Adrenal gland (tissue), 5 donors: ENCODE data around the gene MCRS1.
"Not testable (repeated sequence)": the region's sequence is repeated elsewhere in the genome, so short reads cannot be mapped to it uniquely, and the experiment has no call there.

Source experiments
- CTCF ChIP-seq, 6 experiments: fragments of 450-650 bp in 4 of 6; fragments of 200-600 bp in 2 of 6; sonication (generic) in 1 of 6; IDR thresholded peaks; 1 replicate in 5 of 6; 2 replicates in 1 of 6; pipeline versions ENCODE4 v1.5.1 to v1.8.0; 2016 to 2021; ENCODE audit warnings: antibody characterized with exemption in 6 of 6, mild to moderate bottlenecking in 2 of 6, moderate library complexity in 1 of 6
- POLR2A ChIP-seq, 2 donors: fragments of 450-650 bp; IDR thresholded peaks; one replicate each; pipeline ENCODE4 v1.6.1; 2017; ENCODE audit warnings: antibody characterized with exemption in 2 of 2, mild to moderate bottlenecking in 2 of 2, moderate library complexity in 1 of 2
- donor health status: DM: no; HTN: no; CAD: no.

DNA sequence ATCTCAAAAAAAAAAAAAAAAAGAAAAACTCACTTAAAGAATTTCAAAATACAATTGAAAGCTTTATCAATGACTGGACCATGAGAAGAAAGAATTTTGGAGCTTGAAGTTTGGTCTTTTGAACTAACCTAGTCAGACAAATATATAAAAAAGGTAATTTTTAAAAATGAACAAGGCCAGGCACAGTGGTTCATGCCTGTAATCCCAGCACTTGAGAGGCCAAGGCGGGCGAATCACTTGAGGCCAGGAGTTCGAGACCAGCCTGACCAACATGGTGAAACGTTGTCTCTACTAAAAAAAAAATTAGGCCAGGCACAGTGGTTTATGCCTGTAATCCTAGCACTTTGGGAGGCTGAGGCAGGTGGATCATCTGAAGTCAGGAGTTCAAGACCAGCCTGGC is 42.8 kb upstream of the MCRS1 start:
- not testable (repeated sequence) for TF ChIP-seq CTCF, POLR2A (IDR thresholded peaks at IDR 0.05)
